Erythroblast (primary cell): ENCODE results near the gene NOL4.

Source experiments
- GATA1 ChIP-seq: IDR thresholded peaks from 2 replicates; pipeline ENCODE4 v1.6.1; 2011; ENCODE audit warnings: low read depth, mild to moderate bottlenecking, control low read depth, low read length, moderate library complexity
- POLR2A ChIP-seq: IDR thresholded peaks from 2 replicates; pipeline ENCODE4 v1.6.1; 2011; ENCODE audit warnings: mild to moderate bottlenecking, low read length

- no peak for TF ChIP-seq POLR2A
- no peak for TF ChIP-seq GATA1
Measured at GRCh38 chr18:34196256-34196655, 28.5 kb downstream of the NOL4 start.
